RPMI7951 (cell line): Measurements from ENCODE around the gene NPTXR. TPM values are rescaled to one million over a fixed set of nuclear protein-coding genes. Genes with fewer than 3 reads are reported as not detected.

Experiments used
- DNase-seq: peaks from one replicate; pipeline ENCODE4 v3.0.0-alpha.2; 2012; ENCODE audit warnings: low read depth
- total RNA-seq: library from RNA; depleted of rRNA; stranded (reverse); fragments of >200 nt; shearing (Covaris generic); gene quantifications from 2 replicates; pipeline ENCODE4 v1.2.3, GENCODE V29; 2014; rRNA removed

Gene NPTXR
- 0.12 and 0.39 TPM in 2 replicates for total RNA-seq

DNA sequence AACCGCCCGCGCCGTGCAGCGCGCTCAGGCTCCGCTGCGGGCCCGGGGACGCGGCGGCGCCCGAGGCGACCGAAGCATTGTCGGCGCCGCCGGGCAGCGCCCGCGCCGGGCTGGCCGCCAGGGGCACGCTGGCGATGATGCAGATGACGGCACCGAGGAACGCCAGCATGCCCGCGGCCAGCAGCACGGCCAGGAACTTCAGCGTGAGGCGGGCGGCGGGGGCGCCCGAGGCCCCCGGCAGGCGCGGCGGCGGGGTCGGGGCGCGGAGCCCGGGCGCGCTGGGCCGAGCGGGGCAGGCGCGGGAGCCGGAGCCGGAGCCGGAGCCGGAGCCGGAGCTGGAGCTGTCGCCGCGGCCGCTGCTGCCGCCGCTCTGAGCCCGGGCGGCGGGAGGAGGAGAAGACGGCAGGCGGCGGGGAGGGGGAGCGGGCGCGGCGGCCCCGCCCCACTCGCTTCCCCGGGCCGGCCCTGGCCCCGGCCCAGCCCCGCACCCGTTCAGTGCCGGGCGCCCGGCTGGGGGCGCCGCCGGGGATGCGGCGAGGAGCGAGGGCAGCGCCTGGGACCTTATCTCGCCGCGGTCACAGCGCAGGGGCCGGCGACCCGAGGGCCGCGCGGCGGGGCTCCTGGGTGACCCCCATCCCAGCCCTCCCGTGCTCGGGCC lies at the start of gene NPTXR:
Gene NPTXR, minus strand, starts transcription at position 372 of the 658 bp plus-strand sequence.
- DNase-seq: peak; percentile 28

GRCh38 chr22:38891256-38891655 lies 47.4 kb upstream of the NPTXR start:
- DNase-seq: no peak

DNA sequence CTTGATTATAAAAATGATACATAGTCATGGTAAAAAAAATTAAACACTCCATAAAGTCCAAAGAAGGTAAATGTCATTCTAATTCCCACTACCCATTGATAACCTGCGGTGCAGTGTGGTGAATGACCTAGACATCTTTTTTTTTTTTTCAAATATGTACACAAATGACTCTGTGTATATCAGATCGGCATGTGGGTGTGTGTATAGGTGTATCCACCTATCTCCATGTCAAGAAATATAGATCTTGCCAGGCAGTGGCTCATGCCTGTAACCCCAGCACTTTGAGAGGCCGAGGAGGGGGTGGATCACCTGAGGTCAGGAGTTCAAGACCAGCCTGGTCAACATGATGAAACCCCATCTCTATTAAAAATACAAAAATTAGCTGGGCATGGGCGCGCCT lies 46.5 kb upstream of the NPTXR start:
- no peak for DNase-seq

DNA sequence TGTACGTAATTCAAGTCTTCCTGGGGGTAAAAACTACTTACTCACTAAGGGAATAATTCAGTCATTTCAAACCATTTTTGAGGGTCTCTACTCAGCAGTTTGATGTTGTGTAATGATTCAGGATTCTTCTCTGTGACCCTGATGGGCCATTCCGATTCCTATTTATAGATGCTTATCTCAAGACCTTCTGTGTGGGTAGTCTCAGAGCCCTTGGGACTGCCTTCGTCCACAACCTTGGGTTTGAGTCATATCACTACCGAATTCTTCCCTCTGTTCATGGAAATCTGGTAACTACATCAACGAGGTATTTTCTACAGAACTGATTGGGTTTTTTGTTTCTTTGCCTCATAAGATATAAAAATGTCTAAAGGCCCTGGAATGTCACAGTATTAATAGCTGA lies 42.5 kb upstream of the NPTXR start:
- DNase-seq: no peak

GRCh38 chr22:38882972-38883622 lies 39.3 kb upstream of the NPTXR start:
- no peak for DNase-seq

GRCh38 chr22:38881997-38882879 lies 38.4 kb upstream of the NPTXR start:
- DNase-seq: no peak

- peak; percentile 57 for DNase-seq
These were observed 37.6 kb upstream of the NPTXR start for GRCh38 chr22:38881464-38881871.

GRCh38 chr22:38879961-38880360 lies 36.1 kb upstream of the NPTXR start:
- DNase-seq: no peak

GRCh38 chr22:38879108-38879729 lies 35.4 kb upstream of the NPTXR start:
- no peak for DNase-seq

DNA sequence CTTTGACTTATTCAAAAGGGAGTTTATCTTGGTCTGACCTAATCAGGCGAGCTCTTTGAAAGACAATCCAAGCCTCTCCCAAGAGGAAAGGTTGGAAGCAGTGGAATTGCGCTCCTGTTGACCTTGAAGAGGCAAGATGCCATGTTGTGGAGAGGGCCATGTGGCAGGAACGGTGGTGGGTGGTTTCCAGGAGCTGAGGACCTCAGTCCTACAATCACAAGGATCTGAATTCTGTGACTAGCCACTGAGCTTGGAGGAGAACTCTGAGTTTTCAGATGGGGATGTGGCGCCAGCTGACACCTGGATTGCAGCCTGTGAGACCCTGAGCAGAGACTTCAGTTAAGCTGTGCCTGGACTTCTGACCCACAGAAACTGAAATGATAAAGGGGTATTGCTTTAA lies 34.2 kb upstream of the NPTXR start:
- no peak for DNase-seq

- DNase-seq: no peak
These were observed 30.8 kb upstream of the NPTXR start for GRCh38 chr22:38874529-38875222.

DNA sequence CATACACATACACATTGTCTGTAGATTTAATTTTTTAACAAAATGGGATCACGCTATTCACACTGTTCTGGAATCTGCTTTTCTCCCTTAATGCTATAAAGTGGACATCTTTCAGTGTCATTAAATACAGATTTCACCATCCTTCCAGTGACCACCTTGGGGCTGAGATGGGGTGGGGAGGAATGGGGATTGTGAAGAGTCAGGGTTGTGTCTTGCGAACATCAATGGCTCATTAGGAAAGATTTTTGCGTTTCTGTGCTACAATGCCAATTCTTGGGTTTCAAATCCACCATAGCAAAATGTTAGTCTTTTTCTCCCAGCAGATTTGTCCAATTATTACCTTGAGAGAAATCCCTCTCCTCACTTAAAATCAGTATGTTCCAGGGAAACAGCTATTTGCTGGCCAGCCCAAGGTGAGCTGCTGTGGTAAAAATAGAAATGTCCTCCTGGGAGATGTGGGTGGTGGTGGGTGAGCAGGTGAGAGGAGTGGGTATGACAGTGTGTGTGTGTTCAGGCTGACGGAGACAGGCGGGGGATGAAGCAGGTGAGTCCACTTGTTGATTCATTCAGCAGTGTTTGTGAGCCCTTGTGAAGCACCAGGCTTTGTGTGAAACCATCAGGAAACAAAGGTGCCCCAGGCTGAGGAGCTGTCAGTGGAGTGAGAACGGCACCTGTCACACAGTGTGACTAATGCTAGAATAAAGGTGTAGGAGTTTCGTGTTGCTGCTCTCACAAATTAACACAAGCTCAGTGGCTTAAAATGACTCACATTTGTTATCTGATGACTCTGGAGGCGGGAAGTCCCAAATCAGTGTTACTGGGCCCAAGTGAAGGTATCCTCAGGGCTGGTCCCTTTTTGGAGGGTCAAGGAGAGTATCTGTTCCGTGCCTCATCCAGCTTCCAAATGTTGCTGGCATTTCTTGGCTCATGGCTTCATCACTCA lies 29.9 kb upstream of the NPTXR start:
- no peak for DNase-seq

- DNase-seq: peak; percentile 28
These were observed 29.0 kb upstream of the NPTXR start for GRCh38 chr22:38872831-38873248.

GRCh38 chr22:38872172-38872830 lies 28.5 kb upstream of the NPTXR start, which contains the start of gene CBX6:
CBX6 (minus strand) TSS chr22:38872216; CDS start chr22:38872190, 26 bp downstream.
- DNase-seq: peak; percentile 88

DNA sequence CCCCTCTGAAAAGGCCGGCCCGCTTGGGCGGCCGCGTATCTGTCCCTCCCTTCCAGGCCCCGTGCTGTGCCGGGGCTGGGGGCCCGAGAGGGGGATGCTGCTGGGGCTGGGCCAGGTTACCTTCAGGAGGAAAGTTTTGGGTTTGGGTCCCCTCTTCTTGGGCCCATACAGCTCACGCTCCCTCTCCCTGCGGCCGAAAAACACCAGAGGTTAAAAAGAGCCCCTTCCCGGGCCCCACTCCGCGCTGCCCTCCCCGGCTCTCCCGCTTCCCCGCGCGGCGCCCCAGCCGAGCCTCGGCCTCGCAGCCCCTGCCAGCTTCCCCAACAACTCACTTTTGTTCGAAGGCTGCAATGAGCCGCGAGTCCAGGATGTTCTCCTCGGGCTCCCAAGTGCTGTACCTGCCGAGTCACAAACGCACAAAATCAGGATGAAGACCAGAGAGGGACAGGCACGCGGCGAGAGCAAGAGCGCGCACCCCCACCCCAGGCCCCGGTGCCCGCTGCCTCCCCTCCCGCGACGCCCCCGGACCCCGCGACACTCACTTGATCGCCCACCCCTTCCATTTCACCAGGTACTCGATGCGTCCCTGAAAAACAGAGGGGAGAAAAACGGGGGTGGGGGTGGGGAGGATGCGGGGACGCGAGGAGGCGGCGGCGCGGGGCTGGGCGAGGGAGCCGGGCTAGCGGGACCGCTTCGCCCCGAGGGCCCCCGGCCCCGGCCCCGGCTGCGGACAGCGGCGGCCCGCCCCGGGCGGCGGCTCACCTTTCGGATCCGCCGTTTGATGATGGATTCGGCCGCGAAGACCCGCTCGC lies 27.7 kb upstream of the NPTXR start:
- DNase-seq: no peak

DNA sequence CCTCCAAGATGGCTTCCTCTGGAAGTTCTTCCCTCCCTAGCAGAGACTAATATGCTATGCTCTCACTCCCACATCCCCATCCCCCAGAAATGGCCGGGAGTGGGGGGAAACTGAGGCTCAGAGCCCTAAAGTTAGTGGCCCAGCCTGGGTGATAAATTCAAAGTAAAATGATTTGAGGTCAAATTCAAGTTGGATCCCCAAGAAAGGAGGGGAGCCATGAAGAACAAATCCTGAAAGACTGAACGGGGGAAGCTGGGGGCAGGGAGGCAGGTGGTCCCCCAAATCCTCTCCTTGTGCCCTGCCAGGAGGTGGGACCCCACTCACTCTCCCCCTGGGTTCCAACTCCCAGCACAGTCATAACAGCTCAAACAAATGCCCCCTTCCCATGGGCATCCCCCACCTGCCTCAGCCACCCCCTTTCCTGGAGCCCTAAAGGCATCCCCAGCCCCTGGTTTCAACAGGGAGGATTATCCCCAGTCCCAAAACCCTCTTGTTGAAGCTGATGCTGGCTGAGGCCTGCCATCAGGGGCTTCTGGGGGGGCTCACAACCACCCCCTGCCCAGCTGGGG lies 27.0 kb upstream of the NPTXR start:
- DNase-seq: no peak

- DNase-seq: peak; percentile 72
These were observed 26.5 kb upstream of the NPTXR start for GRCh38 chr22:38870312-38870741.

- no peak for DNase-seq
These were observed 25.8 kb upstream of the NPTXR start for GRCh38 chr22:38869663-38870062.
